ENCODE measurements around the gene ARHGAP32.

DNA sequence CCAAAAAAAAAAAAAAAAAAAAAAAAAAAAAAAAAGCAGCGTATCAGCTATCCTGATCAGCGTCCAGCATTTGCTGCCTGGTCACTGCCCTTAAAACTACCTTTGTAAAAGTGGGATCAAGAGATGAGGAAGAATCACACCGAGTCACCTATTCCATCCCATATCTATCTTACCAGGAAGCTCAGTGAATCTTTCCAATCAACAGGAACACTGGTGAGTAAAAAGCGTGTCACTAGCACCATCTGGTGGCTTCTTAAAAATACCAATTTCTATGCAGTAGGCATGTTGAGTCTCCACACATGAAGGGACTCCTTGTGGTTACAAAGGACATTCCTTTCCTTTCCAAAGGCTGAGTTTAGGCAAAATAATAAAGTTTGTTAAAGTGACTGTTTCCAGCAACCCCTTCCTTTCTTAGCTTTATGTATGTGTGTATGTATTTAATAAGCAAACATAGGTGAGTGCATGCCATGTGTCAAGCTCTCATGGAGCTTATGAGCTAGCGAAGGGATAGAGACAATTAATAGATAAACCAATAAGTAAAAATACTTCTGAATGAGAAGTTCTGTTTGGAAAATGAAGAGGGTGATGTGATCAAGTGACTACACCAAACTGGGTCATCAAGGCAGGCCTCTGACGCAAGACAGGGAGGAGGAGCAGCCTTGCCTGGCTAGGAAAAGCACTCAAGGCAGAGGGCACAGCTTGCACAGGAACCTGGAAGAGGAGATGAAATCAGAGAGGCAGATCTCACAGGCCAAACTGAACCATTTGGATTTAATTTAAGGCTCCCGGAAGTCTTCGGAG lies 235.5 kb downstream of the ARHGAP32 start:
- TF ChIP-seq, protein P1, sequence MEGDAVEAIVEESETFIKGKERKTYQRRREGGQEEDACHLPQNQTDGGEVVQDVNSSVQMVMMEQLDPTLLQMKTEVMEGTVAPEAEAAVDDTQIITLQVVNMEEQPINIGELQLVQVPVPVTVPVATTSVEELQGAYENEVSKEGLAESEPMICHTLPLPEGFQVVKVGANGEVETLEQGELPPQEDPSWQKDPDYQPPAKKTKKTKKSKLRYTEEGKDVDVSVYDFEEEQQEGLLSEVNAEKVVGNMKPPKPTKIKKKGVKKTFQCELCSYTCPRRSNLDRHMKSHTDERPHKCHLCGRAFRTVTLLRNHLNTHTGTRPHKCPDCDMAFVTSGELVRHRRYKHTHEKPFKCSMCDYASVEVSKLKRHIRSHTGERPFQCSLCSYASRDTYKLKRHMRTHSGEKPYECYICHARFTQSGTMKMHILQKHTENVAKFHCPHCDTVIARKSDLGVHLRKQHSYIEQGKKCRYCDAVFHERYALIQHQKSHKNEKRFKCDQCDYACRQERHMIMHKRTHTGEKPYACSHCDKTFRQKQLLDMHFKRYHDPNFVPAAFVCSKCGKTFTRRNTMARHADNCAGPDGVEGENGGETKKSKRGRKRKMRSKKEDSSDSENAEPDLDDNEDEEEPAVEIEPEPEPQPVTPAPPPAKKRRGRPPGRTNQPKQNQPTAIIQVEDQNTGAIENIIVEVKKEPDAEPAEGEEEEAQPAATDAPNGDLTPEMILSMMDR (IDR thresholded peaks at IDR 0.05; ENCODE audit: low read depth, low read length, poor library complexity, severe bottlenecking) = peak; percentile 78
- no peak for TF ChIP-seq EZH2phosphoT487 (IDR thresholded peaks at IDR 0.05; ENCODE audit: borderline replicate concordance, low read length)

All from DOHH2 (cell line).